NB4 (cell line): Measurements from ENCODE around the gene SLBP.

Source experiments
- DNase-seq: peaks from one replicate; pipeline ENCODE4 v3.0.0; 2010; ENCODE audit warnings: low read depth
- H3K4me3 ChIP-seq: one replicate; pipeline ENCODE4 v1.5.1; 2011; ENCODE audit warnings: mild to moderate bottlenecking, low read depth, low read length, moderate library complexity
- MYC ChIP-seq: IDR thresholded peaks from 2 replicates; pipeline ENCODE4 v1.6.1; 2011; ENCODE audit warnings: low read depth, low read length
- POLR2A ChIP-seq: IDR thresholded peaks from 2 replicates; pipeline ENCODE4 v1.6.1; 2011; ENCODE audit warnings: mild to moderate bottlenecking; ENCODE audit not compliant: insufficient read length; ENCODE audit errors: extremely low read depth
- TF ChIP-seq, protein P1 (sequence below): IDR thresholded peaks from one replicate; pipeline ENCODE4 v1.5.1; 2012; ENCODE audit warnings: low read depth, low read length
- TF ChIP-seq, protein P2 (sequence below): IDR thresholded peaks from 2 replicates; pipeline ENCODE4 v1.6.1; 2011; ENCODE audit warnings: low read depth, low read length

The SLBP gene

GRCh38 chr4:1667273-1667672, 44.8 kb downstream of the SLBP start:
- no peak overlapping the region for H3K4me3 ChIP-seq
- TF ChIP-seq, protein P1, sequence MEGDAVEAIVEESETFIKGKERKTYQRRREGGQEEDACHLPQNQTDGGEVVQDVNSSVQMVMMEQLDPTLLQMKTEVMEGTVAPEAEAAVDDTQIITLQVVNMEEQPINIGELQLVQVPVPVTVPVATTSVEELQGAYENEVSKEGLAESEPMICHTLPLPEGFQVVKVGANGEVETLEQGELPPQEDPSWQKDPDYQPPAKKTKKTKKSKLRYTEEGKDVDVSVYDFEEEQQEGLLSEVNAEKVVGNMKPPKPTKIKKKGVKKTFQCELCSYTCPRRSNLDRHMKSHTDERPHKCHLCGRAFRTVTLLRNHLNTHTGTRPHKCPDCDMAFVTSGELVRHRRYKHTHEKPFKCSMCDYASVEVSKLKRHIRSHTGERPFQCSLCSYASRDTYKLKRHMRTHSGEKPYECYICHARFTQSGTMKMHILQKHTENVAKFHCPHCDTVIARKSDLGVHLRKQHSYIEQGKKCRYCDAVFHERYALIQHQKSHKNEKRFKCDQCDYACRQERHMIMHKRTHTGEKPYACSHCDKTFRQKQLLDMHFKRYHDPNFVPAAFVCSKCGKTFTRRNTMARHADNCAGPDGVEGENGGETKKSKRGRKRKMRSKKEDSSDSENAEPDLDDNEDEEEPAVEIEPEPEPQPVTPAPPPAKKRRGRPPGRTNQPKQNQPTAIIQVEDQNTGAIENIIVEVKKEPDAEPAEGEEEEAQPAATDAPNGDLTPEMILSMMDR, result no peak
- TF ChIP-seq POLR2A, result no peak
- TF ChIP-seq, protein P2, sequence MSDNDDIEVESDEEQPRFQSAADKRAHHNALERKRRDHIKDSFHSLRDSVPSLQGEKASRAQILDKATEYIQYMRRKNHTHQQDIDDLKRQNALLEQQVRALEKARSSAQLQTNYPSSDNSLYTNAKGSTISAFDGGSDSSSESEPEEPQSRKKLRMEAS, result no peak
- TF ChIP-seq MYC, result no peak
- DNase-seq, result no peak

- DNase-seq, result no peak
- TF ChIP-seq, protein P1, result no peak
- TF ChIP-seq POLR2A (no peak), MYC (no peak)
- TF ChIP-seq, protein P2, result no peak
- H3K4me3 ChIP-seq, result no peak overlapping the region
Observed at GRCh38 chr4:1666391-1666790, 45.7 kb downstream of the SLBP start.

DNA sequence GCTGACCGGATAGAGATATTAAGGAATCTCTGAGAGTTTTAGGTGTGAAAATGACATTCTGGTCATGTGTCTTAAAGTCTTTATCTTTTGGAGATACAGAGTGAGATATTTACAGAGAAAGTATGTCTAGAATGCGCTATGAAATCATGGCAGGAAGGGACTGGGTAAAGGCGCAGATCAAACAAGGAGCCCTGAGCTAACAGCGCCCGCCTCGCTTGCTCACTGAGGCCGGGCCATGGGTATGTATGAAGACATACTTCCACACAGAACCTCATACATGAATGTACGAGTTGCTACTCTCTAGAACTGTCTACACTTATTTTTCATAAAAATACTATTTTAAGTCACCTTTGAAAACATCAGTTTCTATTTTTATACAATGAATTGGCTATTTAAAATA, 48.0 kb downstream of the SLBP start:
- no peak for DNase-seq
- H3K4me3 ChIP-seq, result no peak overlapping the region
- TF ChIP-seq, protein P1, result no peak
- TF ChIP-seq, protein P2, result no peak
- TF ChIP-seq POLR2A (no peak), MYC (no peak)

- H3K4me3 ChIP-seq, result no peak overlapping the region
- TF ChIP-seq, protein P2, result no peak
- TF ChIP-seq POLR2A, result no peak
- TF ChIP-seq, protein P1, result no peak
- no peak for TF ChIP-seq MYC
- DNase-seq, result no peak
Observed at GRCh38 chr4:1663549-1663948, 48.6 kb downstream of the SLBP start.

GRCh38 chr4:1661695-1662094, 50.4 kb downstream of the SLBP start:
- no peak for DNase-seq
- no peak overlapping the region for H3K4me3 ChIP-seq
- TF ChIP-seq, protein P1, result no peak
- TF ChIP-seq, protein P2, result no peak
- TF ChIP-seq POLR2A, result no peak
- TF ChIP-seq MYC, result no peak
